GM04504 (cell line): ENCODE results near the gene ZNF652.
A peak's percentile ranks its signal among the peaks of the same experiment; 100 is the strongest.
"Not testable (repeated sequence)": the region's sequence is repeated elsewhere in the genome, so short reads cannot be mapped to it uniquely, and the experiment has no call there.

Experiments
- DNase-seq: peaks from one replicate; pipeline ENCODE4 v3.0.0-alpha.2; 2012; ENCODE audit warnings: low read depth

Gene ZNF652

GRCh38 chr17:49361902-49362722 lies at the start of gene ZNF652:
ZNF652 (minus strand) TSS chr17:49362250; CDS start chr17:49317725, 44,525 bp downstream.
- peak; percentile 71 for DNase-seq

DNA sequence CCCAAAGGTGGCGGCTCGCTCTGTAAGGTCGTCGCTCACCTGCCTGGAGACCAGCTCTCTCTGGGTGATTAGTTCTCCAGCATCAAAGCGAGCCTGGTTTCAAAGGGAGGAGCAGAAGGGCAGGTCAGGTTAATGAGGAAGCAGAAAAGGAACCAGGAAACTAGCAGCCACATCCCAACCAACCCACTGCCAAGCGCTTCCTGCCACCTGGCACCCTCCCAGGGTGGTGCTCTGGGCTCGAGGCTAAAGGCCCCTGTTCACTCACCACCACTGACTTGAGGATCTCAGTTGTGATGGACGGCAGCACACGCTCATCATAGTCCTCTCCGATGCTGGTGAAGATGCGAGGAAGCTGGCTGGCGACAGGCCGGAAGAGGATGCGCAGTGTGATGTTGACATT lies 47.0 kb upstream of the ZNF652 start:
- no peak for DNase-seq

DNA sequence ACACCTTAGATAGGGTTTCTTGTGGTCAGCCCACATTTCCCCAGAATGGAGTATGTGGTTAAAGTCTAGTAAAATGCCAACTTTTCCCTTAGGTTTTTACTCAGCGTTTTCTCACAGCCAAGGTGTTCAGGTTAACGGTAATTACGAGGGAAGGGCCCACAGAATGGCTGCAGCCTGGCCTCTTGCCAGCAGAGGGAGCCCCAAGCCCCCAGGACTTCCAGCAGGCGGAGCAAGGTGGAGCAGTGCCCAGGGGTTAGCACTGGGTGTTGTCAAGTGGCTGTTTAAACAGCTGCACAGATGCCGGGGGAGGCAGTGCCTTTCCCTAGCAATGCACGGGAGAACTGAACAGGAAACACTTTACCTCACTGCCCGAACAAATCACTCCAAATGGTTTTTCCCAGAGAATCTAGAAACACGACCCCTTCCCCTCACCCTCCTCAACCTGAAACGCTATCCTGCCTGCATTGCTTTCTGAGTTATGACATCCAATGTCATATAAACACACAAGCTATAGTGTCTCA lies 46.0 kb upstream of the ZNF652 start:
- DNase-seq = no peak

- no peak for DNase-seq
These were observed 45.0 kb upstream of the ZNF652 start for GRCh38 chr17:49407086-49407485.

- DNase-seq = no peak
These were observed 44.5 kb upstream of the ZNF652 start for GRCh38 chr17:49406421-49407061.

- DNase-seq = no peak
These were observed 42.9 kb upstream of the ZNF652 start for GRCh38 chr17:49404906-49405305.

GRCh38 chr17:49404361-49404760 lies 42.3 kb upstream of the ZNF652 start:
- DNase-seq = no peak

GRCh38 chr17:49403514-49404289 lies 41.7 kb upstream of the ZNF652 start:
- no peak for DNase-seq

- no peak for DNase-seq
These were observed 40.7 kb upstream of the ZNF652 start for GRCh38 chr17:49402706-49403105.

DNA sequence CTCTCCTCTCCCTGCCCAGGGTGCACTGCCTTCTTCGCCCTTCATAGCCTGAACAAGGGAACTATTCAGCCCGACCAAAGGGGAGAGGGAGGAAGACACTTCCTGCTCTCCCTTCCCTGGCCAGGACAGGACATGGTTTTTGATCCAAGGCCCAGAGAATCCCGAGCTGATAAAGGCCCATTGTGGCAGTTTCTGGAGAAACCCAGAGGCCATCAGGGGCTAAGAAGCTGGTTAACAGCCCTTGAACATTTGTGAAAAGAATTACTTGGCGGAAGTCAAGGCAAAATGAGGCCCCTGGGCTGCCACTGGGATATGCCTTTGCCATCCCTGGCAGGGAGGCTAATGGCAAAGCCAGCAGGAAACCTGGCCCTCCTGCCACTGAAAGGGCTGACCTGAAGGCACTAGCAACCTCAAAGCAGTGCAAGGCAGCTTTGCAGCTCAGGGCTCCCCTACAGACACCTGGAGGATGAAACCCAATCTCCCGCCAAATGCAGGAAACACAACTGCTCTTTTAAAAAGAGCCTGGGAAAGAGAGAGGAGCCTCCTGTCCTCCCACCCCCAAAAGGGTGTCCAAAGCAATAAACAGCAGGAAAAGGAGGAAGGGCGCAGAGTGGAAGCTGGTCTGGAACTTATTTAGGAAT lies 40.0 kb upstream of the ZNF652 start:
- DNase-seq = no peak

DNA sequence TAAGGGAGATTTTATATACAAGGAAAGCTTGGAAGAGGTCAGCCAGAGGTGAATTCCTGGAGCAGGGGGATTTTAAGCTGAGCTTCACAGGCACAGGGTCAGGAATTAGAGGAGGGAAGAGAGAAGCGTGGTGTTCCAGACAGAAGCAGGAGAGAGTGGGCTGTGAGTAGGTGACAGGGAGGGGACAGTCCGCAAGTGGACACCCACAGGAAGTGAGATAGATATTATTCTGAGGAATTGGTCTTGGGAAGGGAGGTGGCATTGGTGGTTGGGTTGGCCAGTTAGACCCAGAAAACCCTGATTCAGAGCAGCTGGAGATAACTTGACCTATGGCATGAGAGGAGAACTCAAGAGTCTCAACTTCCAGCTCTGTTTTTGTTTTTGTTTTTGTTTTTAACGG lies 37.9 kb upstream of the ZNF652 start:
- DNase-seq = no peak

DNA sequence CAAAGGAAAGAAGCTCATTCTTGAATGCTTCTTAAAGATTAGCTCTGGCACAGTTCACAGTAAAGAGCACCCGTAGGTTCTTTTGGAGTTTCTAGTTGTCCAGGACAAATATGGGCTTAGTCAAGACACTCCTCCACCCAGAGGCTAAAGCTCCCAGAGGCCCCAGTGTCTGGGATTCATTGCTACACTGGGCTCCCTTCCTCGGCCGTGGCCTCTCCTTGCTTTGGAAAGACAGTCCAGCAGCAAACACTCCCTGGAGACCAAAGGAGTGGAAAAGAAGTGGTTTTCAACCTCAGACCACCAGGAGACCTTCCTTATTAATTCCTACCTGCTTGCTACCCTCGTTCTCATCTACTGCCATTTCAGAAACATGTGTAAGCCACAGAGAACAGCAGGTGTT lies 35.5 kb upstream of the ZNF652 start:
- DNase-seq = no peak

GRCh38 chr17:49393491-49394255 lies 31.6 kb upstream of the ZNF652 start:
- no peak for DNase-seq

DNA sequence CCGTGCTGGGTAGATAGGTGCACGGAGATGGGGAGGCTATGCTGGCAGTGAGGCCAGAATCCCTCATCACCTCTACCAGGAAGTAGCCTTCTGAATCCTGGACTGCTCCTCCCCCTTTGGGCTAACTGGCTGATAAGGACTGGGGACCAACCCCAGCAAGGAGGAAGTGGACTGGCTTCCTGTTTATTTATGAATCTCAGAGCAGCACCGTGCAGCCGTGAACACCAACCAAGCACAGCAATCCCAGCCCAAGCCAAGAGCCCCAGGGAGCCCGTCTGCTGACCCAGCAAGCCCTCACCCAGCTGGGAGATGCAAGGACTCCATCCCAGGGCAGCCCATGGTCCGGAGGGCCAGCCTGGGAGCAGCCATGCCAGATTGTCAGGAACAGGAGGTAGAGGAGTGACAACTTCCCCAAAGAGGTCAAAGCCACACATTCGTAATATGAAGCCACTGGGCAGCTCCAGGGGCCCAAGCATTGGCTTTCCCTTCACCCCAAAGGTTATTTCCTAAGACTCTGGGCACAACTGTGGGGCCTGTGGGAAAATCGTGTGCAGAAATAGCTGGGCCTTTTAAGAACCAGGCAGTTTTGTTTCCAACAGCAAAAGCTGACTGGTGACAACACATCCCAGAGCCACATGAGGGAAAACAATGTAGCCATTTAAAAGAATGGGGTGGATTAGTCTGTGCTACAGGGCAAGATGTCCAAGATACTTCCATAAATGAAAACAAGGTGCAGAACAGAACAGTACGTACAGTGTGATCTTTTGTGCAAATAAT lies 28.7 kb upstream of the ZNF652 start:
- DNase-seq = no peak

GRCh38 chr17:49389514-49390347 lies 27.7 kb upstream of the ZNF652 start:
- not testable (repeated sequence) for DNase-seq

GRCh38 chr17:49388692-49389513 lies 26.9 kb upstream of the ZNF652 start:
- no peak for DNase-seq

DNA sequence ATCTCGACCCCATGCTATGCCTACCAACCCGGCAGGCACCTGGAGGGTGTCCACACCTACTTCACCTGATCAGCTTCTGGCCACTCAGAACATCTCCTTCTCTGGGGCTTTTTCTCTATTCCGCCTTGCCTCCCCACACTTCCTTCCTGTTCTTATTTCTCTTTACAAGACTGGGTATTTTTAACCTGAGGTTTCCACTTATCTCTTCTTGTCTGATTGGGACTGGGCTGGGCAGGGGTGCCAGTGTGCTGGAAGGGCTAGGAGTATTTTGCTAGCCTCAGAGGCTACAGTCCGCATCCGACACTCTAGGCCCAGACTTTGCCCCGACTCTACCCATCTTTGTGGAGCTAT lies 26.2 kb upstream of the ZNF652 start:
- no peak for DNase-seq

DNA sequence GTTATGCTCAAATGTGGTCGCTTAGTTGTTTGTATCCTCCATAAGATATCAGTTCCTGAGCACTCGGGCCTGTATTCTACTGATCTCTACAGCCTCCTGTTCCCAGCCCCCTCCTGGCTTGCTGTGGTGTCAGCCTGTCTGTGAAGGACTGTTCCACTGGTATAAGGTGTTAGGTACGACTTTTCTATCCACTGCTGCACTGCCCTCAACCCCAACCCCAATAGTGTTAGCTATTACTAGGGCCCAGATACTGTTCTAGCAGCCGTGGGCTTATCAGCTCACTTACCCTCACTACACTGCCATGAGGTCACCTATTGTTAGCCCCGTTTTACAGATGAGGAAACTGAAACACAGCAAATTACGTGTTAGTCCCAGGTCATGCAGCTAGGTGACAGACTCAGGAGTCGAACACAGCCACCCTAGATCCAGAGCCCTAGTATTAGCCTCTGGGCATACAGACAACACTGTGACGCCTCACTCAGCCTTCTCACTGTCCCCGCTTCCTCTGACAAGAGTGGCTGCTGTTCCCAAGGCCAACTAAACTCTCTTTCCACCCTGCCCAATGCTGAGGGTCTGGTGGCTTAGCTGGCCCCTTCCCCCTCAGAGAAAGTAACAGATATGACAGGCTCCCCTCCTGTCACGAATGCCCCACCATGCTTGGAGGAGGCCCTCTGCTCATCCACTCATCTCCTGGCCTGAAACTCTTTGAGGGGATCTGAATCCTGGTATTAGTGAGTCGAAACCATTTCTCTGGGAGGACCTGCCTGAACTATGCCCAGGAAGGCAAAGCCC lies 25.6 kb upstream of the ZNF652 start:
- no peak for DNase-seq
